ENCODE measurements around the gene FAM177A1. TPM values are rescaled to one million over a fixed set of nuclear protein-coding genes. Genes with fewer than 3 reads are reported as not detected.

The FAM177A1 gene
- polyA plus RNA-seq, 2 donors: 42.6 to 43.0 TPM

DNA sequence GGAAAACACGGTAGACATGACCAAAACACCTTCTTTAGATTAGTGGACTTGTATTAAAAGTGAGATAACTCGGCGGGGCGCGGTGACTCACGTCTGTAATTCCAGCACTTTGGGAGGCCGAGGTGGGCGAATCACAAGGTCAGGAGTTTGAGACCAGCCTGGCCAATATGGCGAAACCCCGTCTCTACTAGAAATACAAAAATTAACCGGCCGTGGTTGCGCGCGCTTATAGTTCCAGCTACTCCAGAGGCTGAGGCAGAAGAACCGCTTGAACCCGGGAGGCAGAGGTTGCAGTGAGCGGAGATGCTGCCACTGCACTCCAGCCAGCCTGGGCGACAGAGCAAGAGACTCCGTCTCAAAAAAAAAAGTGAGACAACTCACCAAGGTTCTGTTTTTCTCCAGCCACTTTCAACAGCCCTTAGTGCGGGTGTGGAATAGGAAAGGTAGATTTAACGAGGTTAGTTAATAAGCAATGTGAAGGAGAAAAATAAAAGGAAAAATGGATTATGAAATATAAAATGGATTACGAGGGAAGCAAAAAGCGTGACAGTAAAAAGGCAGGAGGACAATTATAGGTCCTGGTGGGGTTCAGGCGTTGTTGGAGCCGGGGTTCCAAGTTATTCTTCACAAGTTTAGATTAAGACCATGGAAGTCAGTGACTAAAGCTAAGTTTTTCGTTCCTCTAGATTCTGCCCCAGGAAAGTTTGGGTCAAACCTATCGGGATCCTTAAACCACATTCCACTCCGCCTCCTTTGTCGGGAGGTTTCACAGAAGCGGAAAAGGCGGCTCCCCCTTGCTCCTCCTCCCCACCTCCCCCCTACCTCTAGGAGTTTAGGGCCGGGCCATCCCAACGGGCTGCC, 75.2 kb downstream of the FAM177A1 start:
- Histone ChIP-seq H3K27me3 (ENCODE audit: control insufficient read depth in 1 of 2, insufficient read depth in 2 of 2, low read length in 2 of 2) (no peaks in the 10 kb centered on the region), H3K9me3 (ENCODE audit: control insufficient read depth in 2 of 2, insufficient read depth in 1 of 2, low read depth in 1 of 2, low read length in 1 of 2) (no peaks in the 10 kb centered on the region), H3K27ac (ENCODE audit: low read depth in 2 of 2, low read length in 1 of 2) (peak overlapping the region; percentile 96 to 99), H3K36me3 (ENCODE audit: control insufficient read depth in 2 of 2, insufficient read depth in 2 of 2, low read length in 1 of 2) (no peaks in the 10 kb centered on the region), H3K4me1 (ENCODE audit: control insufficient read depth in 2 of 2, insufficient read depth in 2 of 2, low read length in 1 of 2) (no peaks in the 10 kb centered on the region), H3K4me3 (ENCODE audit: low read depth in 1 of 2, low read length in 2 of 2) (peak overlapping the region; percentile 67 to 85)
- 14 to 15% methylated on average over 34 of the region's 34 CpGs for WGBS, 2 donors

DNA sequence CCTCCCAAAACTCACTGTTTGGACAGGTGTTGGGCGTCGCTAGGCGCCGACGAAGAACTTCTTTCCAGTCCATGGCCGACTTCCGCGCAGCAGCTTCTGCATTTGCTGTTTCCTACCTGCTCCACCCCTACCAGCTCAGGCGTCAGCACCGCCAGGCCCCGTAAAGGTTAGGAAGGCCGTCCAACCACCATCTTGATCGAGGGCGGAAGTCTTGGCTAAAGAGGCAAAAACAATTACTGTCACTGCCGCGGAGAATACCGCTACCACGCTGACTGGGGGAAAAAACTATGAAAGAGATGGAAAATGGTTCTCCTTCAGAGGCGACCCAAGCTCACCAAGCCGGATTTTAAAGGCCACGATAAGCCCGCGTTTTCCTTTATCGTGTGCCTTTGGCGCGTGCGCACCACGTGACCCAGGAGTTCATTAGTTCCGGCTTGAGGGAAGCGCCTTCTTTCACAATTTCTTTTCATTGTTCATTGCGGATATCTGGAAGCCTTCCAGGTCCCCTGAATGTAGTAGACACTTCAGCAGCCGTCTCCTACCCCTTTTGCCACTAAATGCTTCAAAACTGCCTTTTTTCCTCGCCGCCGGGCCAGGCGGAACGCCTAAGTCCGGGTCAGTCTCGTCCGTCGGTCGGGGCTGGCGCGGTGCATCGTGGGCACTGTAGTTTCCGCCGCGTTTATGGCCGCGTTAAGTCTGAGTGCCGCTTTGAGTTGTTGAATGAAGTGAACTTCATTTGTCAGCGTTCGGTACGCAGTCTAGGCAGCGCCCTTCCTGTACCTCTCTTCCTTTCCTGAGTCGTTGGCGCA, 76.0 kb downstream of the FAM177A1 start, which contains the start of the genes PPP2R3C and PRORP:
Gene PPP2R3C, minus strand, starts transcription at position 104 of the 809 bp plus-strand sequence. Its CDS starts 31 bp downstream, at position 73.
Gene PRORP, plus strand, starts transcription at position 666 of the 809 bp plus-strand sequence. CDS start 694 bp downstream, outside the sequence.
- 0 to 1% methylated on average over 57 of the region's 57 CpGs for WGBS, 2 donors
- Histone ChIP-seq H3K36me3 (ENCODE audit: control insufficient read depth in 2 of 2, insufficient read depth in 2 of 2, low read length in 1 of 2) (no peaks in the 10 kb centered on the region), H3K4me3 (ENCODE audit: low read depth in 1 of 2, low read length in 2 of 2) (peak within 1 kb of the TSS; percentile 67 to 85), H3K9me3 (ENCODE audit: control insufficient read depth in 2 of 2, insufficient read depth in 1 of 2, low read depth in 1 of 2, low read length in 1 of 2) (no peaks in the 10 kb centered on the region), H3K27me3 (ENCODE audit: control insufficient read depth in 1 of 2, insufficient read depth in 2 of 2, low read length in 2 of 2) (no peaks in the 10 kb centered on the region), H3K27ac (ENCODE audit: low read depth in 2 of 2, low read length in 1 of 2) (peak within 1 kb of the TSS; percentile 96 to 99), H3K4me1 (ENCODE audit: control insufficient read depth in 2 of 2, insufficient read depth in 2 of 2, low read length in 1 of 2) (no peaks in the 10 kb centered on the region)

DNA sequence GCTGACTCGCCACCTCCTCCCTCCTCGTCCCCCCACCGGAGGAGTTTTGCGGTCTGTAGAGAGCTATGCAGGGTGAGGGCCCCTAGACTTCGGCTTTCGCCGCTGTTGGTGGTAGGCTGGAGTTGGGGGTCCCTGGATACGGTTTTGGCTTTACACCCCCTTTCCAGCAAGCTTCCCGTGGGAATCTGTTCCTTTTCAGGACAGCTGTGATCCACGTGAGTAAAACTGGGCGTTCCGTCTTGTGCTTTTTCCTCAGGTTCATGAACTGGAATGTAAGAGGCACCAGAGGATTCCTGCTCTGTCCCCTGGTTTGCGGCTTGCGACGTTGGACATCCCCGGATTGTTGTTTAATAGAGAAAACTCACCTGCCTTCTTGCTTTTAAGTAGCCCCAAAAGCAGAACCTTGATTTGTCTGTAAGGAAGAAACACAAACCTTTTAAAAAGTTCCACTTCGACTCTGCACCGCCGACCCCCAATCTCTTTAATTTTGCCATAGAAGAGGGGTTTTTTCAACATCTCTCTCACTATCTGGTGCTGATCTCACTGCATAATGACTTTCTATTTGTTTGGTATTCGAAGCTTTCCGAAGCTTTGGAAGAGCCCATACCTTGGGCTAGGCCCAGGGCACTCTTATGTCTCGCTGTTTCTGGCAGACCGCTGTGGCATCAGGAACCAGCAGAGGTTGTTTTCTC, 76.8 kb downstream of the FAM177A1 start:
- WGBS, 2 donors: 2 to 5% methylated on average over 23 of the region's 23 CpGs
- no peaks in the 10 kb centered on the region for H3K36me3 ChIP-seq (ENCODE audit: control insufficient read depth in 2 of 2, insufficient read depth in 2 of 2, low read length in 1 of 2)

DNA sequence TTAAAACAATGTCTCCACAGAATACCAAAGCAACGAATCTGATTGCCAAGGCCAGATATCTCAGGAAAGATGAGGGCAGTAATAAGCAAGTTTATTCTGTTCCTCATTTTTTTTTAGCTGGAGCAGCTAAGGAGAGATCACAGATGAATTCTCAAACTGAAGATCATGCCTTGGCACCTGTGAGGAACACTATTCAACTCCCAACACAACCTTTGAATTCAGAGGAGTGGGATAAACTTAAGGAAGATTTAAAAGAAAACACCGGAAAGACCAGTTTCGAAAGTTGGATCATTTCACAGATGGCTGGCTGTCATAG, 77.3 kb downstream of the FAM177A1 start:
- Histone ChIP-seq H3K27me3 (ENCODE audit: control insufficient read depth in 1 of 2, insufficient read depth in 2 of 2, low read length in 2 of 2) (no peaks in the 10 kb centered on the region), H3K4me3 (ENCODE audit: low read depth in 1 of 2, low read length in 2 of 2) (peak overlapping the region in 1 of 2 donors; percentile 85), H3K9me3 (ENCODE audit: control insufficient read depth in 2 of 2, insufficient read depth in 1 of 2, low read depth in 1 of 2, low read length in 1 of 2) (no peaks in the 10 kb centered on the region), H3K36me3 (ENCODE audit: control insufficient read depth in 2 of 2, insufficient read depth in 2 of 2, low read length in 1 of 2) (no peaks in the 10 kb centered on the region), H3K4me1 (ENCODE audit: control insufficient read depth in 2 of 2, insufficient read depth in 2 of 2, low read length in 1 of 2) (no peaks in the 10 kb centered on the region), H3K27ac (ENCODE audit: low read depth in 2 of 2, low read length in 1 of 2) (peak overlapping the region; percentile 96 to 99)
- 28 to 31% methylated on average over 3 of the region's 3 CpGs for WGBS, 2 donors

More for the DNA sequence above, 76.8 kb downstream of the FAM177A1 start:
- peak overlapping the region; percentile 67 to 85 for H3K4me3 ChIP-seq (ENCODE audit: low read depth in 1 of 2, low read length in 2 of 2)
- no peaks in the 10 kb centered on the region for H3K9me3 ChIP-seq (ENCODE audit: control insufficient read depth in 2 of 2, insufficient read depth in 1 of 2, low read depth in 1 of 2, low read length in 1 of 2)
- no peaks in the 10 kb centered on the region for H3K27me3 ChIP-seq (ENCODE audit: control insufficient read depth in 1 of 2, insufficient read depth in 2 of 2, low read length in 2 of 2)
- H3K27ac ChIP-seq (ENCODE audit: low read depth in 2 of 2, low read length in 1 of 2): peak overlapping the region; percentile 96 to 99
- H3K4me1 ChIP-seq (ENCODE audit: control insufficient read depth in 2 of 2, insufficient read depth in 2 of 2, low read length in 1 of 2): no peaks in the 10 kb centered on the region

DNA sequence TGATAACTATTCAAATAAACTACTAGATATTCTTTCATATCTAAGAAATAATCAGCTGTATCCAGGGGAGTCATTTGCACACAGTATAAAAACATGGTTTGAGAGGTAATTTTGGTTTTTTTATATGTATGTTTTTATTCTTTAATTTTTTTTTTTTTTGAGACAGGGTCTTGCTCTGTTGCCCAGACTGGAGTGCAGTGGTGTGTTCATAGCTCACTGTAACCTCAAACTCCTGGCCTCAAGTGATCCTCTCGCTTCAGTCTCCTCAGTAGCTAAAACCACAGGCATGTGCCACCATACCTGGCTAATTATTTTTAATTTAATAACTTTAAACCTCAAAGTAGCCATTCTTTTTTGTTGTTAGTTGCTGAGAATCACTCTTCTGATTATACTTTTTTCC, 78.1 kb downstream of the FAM177A1 start:
- Histone ChIP-seq H3K27ac (ENCODE audit: low read depth in 2 of 2, low read length in 1 of 2) (no peak overlapping the region), H3K4me3 (ENCODE audit: low read depth in 1 of 2, low read length in 2 of 2) (no peak overlapping the region), H3K4me1 (ENCODE audit: control insufficient read depth in 2 of 2, insufficient read depth in 2 of 2, low read length in 1 of 2) (no peaks in the 10 kb centered on the region), H3K27me3 (ENCODE audit: control insufficient read depth in 1 of 2, insufficient read depth in 2 of 2, low read length in 2 of 2) (no peaks in the 10 kb centered on the region), H3K36me3 (ENCODE audit: control insufficient read depth in 2 of 2, insufficient read depth in 2 of 2, low read length in 1 of 2) (no peaks in the 10 kb centered on the region), H3K9me3 (ENCODE audit: control insufficient read depth in 2 of 2, insufficient read depth in 1 of 2, low read depth in 1 of 2, low read length in 1 of 2) (no peaks in the 10 kb centered on the region)
- 86 to 96% methylated on average over 1 of the region's 1 CpG for WGBS, 2 donors

Other genes with a start within 250 kb of the FAM177A1 start
- 10 to 100 TPM; 18.5 to 18.9 TPM for gene BAZ1A, start 170.9 kb upstream of the FAM177A1 start, polyA plus RNA-seq
- 10 to 100 TPM; 17.1 to 29.7 TPM for gene SRP54, start 63.3 kb upstream of the FAM177A1 start, polyA plus RNA-seq
- 10 to 100 TPM; 10.3 to 13.1 TPM for gene PPP2R3C, start 75.7 kb downstream of the FAM177A1 start, polyA plus RNA-seq
- 10 to 100 TPM in 1 of 2 donors, 1 to 10 TPM in 1; 8.9 to 18.2 TPM for gene PRORP, start 76.3 kb downstream of the FAM177A1 start, polyA plus RNA-seq
- gene PSMA6, start 246.1 kb downstream of the FAM177A1 start, polyA plus RNA-seq: 100 to 1,000 TPM in 1 of 2 donors, 10 to 100 TPM in 1; 92.3 to 156 TPM